IPS DF 4.7 (cell line): Measurements from ENCODE around the gene SNRNP27.

Source experiments
- DNase-seq: peaks from one replicate; pipeline ENCODE4 v3.0.0-alpha.2; 2013; ENCODE audit warnings: low spot score; ENCODE audit errors: extremely low read depth

The SNRNP27 gene

DNA sequence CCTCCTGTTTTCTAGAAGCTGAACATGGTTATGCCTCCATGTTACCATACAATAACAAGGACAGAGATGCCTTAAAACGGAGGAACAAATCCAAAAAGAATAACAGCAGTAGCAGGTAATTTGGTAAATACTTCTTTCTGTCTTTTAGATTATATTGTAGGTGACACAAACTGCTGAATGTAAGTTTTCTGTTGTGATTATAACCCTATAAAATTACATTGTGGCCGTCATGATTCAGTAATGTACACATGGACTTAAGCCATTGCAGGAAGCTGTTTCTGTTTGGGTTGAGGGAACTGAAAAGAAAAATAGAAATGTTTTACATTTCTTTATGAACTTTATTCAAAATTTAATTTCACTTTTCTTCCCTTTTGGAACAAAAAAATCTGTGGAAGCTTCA is 22.4 kb downstream of the SNRNP27 start:
- no peak for DNase-seq

DNA sequence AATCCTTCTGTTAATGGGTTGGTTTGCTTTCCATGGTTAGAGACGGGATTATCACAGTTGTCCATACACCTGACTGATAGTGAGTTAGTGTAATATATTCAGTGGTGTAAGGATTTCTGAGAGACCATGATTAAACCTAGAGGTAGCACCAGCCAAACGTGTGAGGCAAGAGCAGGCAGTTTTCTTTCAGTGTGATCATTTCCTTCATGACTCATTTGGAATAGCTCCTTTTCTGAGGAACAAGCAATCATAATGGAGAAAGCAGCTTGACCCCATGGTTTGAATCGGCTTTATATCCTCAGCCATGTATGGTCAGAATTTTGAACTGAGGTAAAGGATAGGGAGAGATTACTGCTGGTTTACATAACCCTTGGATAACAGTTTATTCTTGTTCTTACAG is 24.1 kb downstream of the SNRNP27 start:
- no peak for DNase-seq

DNA sequence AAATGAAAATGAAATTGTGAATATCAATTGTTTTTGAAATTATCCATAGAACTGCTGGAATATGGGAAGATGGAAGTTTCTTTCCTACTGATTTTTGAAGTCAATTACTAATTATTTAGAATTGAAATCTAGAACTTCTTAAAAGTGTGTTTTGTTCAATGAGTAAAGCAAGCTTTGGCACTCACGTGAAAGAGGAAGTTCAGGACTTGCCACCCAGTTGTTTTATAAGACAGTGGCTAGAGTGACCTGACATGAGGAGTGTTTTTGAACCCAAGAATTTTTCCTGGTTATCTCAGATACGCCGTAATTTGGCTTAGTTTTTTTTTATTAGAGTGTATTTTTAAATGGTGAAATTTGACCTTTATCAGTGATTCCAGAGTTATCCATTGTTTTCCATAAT is 24.6 kb downstream of the SNRNP27 start:
- DNase-seq, result no peak

DNA sequence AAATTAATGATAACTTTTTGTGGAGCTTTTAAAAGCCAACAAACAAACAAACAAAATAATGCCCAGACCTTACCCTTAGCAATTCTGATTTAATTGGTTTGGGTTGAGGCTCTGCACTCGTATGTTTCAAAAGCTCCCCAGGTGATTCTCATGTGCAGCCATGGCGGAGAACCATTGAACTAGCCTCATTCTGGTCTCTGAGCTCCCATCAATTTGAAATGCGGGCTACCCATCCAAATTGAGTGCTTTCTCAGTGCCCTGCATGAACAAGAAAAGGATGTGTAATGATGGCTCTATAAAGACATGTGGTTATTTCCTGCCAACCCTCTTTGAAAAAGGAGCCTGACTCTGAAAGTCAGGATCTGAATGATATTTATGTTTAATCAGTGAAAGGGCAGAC is 29.4 kb downstream of the SNRNP27 start:
- no peak for DNase-seq

DNA sequence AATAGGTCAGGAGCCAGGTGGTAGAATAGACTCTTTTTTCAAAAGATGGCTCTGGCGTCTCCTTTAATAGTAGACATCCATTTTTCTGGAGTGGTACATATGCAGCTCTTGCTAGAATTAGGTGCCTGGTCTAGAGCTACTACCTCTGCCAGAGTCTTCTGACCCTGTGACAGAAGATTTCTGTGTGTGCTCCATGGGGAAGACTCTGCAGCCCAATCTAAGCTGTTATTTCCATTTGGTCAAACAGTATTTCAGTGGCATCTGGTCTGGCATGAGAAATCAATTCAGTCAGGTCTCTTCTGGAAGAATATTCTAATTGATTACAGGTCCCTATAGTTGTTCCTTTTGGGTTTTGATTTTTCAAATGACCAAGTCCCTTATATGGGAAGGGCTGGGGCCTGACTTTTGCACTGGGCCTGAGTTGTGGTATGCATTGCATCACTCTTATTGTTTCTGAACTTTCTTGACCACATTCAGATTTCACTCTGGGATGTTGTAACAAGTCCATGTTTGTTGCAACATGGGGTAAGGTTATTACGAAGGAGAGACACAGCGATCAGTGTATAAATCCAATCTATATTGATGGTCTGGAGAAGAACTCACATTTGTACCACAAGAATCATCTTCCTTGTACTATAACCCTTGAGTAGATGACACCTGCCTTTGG is 33.2 kb downstream of the SNRNP27 start:
- no peak for DNase-seq

DNA sequence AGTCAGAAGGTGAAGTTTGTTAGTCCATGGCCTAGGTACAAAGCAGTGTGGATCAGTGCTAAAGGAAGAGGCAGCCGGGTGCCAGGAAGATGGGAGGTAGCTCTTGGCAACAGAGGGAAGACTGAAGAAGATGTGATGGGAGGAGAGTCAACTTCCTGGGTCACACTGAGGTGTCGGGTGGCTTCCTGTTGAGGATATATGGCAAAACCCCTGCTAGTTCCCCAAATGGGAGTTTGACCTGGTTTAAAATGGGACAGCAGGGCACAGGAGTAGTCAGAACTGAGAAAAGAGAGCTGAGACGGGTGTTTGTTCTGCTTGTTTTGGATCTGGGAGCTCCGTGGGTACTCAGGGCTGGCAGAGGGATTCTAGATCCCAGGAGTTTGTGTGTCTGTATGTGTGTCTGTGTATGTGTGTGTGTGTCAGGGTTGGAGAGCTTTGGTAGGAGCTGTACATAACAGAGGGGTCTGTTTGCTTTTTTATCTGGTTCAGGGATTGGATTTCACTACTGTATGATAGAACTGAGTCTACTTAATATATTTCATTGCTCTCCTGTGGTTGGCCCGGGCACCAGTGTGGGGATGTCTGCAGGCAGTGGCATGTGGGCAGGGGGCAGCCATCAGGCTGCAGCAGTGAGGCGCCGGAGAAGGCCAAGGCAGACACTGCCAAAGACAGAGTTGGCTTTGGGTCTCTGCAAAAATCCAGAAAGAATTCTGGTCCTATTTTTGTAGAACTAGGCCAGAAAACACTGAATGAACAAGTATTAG is 38.3 kb downstream of the SNRNP27 start:
- no peak for DNase-seq

DNA sequence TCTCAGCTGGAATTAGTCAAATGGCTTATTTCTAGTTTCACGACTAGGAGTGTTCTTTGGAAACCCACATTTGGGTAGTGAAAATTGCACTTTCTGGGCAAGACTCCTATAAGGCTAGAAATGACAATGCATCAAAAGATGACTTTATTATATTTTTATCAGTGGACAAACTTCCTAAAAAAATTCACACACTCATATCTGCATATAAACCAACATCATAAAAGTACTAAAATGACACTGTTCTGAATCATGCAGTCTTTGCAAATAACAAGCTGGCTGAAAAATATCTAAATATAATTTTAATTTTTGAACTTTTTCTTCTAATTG is 38.8 kb downstream of the SNRNP27 start:
- no peak for DNase-seq

DNA sequence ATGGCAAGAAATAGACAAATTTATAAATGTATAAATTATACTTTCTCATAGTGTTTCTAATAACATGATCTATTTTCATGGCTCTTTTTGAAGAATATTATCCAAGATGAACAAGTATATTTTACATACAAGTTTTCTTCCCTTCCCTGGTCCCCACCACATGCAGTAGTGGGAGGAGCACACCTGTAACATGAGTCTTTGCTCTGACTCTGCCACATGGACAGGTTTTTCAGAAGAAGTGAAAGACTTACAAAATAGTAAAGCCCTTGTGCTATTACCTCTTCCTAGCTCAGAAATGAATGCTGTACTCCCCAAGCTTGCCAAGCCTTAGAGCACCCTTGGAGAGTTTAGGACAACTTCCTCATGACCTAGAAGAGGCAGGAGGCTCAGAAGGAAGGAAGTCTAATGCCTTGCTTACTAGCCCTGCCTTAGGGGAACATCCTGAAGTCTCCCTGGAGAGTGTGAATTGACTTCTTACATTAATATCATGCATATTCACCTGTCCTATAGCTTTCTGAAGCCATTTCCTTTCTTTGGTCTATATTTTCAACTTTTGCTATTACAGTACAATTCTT is 39.6 kb downstream of the SNRNP27 start:
- DNase-seq, result no peak

DNA sequence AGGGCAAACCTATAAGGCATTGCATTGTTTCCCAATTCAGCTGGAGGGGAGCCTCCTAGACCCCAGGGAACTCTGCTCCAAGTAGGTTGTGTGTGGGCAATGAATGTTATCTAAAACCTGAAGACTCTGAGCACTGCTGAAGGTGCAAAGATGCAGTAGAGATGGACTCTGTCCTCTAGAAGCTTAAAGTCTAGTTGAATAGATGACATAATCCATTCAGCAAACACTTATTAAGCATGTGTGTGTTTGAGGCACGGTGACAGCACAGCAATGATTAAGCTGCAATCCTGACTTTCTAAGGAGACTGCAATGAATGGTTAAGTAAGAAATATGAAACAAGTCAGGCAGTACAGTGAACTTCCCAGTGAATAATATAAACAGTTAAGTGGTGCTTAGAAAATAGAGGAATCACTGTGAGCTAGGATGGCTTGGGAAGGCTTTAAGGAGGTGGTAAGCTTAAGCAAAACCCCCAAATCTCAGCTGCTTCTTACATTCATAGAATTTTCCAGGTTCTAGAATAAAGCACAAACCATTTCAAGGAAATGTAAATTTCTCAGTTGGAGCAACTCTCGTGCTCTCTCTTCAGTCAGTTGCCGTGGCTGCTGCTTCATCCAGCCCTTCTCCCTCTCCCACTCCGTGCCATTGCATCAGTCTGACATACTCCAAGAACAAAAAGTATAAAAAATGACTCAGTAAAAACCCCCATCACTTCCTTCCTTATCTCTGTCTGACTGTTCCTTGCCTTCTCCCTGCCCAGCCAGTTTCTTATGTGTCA is 40.3 kb downstream of the SNRNP27 start:
- DNase-seq, result no peak

DNA sequence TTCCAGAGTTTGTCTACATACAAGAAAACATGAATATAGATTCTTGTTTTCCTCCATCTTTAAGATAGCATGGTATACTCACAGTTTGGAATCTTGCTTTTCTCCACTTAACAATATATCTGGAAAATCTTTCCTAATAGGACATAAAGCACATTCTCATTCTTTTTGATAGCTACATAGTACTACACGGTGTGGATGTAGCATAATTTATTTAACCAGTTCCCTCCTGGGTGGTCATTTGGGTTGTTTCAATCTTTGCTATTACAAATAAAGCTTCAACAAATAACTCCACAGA is 40.8 kb downstream of the SNRNP27 start:
- DNase-seq, result no peak

DNA sequence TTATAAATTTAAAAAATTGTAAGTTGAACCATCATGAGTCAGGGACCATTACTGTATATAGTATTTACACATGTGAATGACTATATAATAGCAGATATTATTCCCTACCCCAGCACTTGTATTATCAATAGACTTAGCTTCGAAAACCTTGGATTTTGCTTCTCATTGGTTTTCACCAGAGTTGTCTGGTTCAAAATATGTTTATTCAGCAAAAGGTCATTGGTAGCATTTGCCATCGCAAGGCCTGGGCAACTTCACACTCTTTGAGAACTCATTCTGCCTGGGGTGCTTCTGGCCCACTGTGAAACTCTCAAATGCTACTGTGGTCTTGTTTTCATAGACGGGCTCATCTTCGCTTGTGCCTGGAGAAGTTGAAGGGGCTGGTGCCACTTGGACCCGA is 41.3 kb downstream of the SNRNP27 start:
- no peak for DNase-seq

DNA sequence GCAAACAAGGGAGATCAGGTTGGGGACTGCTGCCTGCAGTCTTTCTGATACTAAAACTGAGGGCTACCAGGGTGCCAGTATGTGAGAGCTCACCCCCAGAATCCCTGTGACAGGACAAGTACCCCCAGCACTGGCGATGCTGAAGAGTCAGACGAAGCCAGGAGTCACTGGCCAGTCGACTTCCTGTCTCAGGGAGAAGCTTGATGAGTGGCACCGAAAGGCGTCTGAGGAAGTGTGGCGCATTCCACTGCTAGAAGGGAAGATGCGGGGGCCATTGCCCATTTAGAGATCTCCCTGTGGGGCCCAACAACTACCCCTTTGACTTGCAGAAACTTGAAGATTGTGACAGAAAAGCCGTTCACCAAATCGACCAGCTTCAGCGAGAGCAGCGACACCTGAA is 43.1 kb downstream of the SNRNP27 start:
- no peak for DNase-seq

DNA sequence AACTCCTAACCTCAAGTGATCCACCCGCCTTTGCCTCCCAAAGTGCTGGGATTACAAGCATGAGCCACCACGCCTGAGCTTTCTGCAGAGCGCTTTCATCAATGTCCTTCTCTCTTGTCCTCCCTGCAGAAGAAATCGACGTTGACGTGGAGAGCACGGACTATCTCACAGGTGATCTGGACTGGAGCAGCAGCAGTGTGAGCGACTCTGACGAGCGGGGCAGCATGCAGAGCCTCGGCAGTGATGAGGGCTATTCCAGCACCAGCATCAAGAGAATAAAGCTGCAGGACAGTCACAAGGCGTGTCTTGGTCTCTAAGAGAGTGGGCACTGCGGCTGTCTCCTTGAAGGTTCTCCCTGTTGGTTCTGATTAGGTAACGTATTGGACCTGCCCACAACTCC is 44.2 kb downstream of the SNRNP27 start:
- DNase-seq, result no peak

DNA sequence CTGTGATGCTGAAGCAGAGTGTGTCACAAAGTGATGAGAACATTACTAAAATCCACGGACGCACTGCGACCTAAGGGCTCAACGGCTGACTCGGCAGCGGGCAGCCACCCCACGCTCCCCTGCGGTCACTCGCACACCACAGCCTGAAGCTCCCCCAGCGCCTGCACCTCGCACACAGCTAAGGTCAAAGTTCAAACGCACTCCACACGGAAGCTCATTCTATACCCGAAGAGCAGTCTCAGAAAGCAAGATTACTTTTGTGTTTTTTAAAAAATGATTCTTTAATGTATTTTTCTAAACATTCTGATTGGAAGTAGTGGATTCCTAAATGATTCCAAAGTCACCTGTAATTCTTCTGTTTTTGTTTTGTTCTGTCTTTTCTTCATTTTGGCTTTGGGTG is 46.0 kb downstream of the SNRNP27 start:
- no peak for DNase-seq

DNA sequence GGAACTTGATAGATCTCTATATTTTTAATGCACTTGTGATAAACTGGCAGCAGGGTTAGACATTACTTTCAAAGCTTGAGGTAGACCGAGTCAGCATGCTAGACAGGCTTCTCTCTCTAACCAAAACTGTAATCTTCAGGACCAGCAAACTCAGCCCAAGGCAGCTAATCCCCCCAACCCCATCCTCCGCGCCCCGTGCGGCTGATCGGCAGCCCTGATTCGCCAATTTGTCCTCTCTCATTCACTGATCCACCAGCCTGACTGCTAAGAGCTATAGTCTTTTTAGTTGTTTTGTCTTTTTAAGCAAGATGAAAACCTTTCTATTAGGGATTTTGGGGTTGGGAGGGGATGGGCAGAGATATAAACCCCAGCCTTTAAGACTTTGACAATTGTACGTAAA is 46.9 kb downstream of the SNRNP27 start:
- DNase-seq, result no peak

DNA sequence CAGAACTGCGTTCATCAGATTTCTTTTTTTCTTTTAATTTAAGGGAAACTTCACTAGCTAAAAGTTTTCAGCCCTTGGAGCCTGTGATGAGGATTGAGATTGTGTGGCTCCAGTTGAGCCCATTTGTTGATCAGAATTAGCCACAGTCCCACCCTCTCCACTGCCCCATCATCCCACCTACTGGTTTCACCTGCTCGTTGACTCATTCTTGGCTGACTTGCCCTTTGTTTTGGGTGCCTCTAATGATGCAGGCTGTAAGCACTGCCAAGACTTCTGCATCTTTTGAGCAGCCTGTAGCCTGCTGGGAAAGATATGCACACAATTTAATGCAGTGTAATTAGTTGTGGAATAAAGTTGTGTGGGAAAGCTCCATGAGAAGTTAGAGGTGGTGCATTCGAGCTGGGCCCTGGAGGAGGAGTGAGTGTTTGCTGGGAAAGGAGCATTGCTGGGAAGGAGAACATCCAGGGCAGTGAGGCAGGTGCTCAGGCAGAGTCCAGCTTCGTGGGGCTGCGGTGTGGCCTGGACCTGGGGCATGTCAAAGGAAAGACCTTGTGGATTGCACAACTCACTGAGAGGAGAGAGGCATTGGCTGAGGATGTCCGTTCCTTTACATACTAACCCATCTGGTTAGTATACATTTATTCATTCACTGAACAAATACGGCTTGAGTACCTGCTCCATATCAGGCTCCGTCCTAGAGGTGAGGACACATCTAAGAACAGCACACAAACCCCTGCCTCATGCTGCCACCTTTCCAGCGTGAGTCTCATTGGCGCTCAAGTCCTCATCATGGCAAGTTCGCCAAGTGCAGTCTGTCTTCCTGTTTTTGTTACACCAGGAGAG is 49.5 kb downstream of the SNRNP27 start:
- DNase-seq, result no peak

DNA sequence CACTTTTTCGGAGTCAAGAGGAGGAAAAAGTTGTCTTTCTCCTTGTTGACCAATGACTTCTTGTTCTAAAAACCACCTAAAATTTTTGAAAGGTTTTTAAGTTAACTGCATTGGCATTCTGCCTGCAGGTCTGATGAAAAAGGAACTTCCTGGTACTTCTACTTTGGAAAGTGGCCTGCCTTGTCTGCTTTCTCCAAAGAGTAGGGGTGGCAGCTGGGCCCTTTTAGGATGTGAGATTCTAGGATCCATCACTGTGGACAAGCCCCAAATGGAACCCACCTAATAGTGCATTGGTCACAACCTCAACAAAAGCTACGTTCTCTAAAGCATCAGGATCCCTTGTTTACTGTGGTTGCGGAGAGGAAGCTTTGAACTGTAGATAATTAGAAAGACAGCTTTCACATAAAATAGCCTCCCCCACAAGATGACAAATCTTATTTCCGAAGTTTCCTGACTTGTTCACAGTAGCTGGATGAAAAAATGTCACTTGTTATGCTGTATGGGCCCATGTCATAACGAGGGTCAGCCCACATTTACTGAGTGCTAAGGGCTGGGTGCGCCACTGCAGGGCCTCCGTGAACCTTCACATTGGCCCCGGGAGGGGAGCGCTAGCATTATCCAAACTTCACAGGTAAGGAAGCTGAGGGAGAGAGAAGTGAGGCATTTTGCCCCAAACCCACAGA is 50.2 kb downstream of the SNRNP27 start:
- DNase-seq, result no peak

DNA sequence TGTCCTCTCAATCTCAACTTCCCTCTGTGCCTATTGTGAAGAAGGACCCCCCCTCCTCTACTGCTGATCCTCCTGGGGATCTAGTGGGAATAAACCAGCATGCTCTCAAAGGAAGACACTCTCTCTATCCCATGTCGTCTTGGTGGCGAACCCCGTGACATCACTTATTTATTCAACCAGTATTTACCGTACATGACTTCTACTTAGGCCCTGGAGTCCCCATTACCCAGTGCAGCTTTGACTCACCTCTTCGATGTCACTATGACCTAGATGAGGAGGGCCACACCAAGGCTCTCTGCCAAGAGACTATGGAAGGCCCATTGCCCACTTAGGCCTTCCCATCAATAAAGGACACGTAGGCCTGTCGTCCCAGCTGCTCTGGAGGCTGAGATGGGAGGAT is 51.0 kb downstream of the SNRNP27 start:
- no peak for DNase-seq

DNA sequence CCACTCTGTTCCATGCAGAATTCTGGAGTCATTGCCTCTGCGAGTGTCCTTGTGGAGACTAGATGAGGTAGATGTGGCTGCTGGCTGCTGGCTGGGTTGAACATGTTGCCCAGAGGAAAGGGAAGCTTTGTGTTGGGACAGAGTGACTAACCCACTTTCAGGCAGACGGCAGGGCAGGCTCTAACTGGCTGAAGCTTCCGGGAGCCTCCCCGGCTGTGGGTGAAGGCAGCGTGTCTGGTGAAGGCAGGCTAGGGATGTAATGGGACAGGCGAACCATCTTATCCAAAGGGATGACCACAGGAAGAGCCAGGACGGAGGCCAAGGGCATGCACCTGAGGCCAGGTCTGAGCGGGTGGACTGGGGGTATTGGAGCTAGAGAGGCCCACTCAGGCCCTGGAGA is 51.7 kb downstream of the SNRNP27 start:
- no peak for DNase-seq

DNA sequence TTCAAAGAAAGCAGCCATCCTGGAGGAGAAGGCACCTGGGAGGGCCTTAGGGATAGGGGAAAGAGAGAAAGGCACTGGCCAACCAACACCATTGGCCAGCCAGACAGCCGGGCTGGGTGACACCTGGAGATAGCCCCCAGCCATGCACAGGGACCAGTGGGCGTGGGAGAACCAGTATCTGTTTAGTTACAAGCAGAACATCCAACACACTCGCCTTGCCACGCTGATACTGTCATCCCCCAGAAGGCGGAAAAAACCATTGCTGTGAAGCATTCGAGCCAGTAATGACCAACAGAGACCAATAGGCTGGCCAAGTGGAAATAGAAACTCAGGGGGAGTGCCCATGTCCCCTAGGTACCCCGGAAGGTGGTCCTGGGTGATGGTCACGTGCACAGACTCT is 52.2 kb downstream of the SNRNP27 start:
- DNase-seq, result no peak
